ENCODE measurements around the gene PADI4.

Gene PADI4

GRCh38 chr1:17307946-17308345 lies at the start of gene PADI4:
TSS of gene PADI4 (plus strand) at chr1:17308197. CDS start at chr1:17308223, 26 bp downstream.
- DNase-seq, result no peak

GRCh38 chr1:17258758-17259130 lies 49.3 kb upstream of the PADI4 start:
- no peak for DNase-seq

GRCh38 chr1:17259233-17259873 lies 48.6 kb upstream of the PADI4 start:
- no peak for DNase-seq

GRCh38 chr1:17260264-17260663 lies 47.7 kb upstream of the PADI4 start:
- no peak for DNase-seq

- no peak for DNase-seq
These were observed 47.3 kb upstream of the PADI4 start for GRCh38 chr1:17260738-17261137.

GRCh38 chr1:17263936-17264335 lies 44.1 kb upstream of the PADI4 start:
- no peak for DNase-seq

GRCh38 chr1:17264470-17264869 lies 43.5 kb upstream of the PADI4 start:
- DNase-seq, result no peak

GRCh38 chr1:17265162-17265561 lies 42.8 kb upstream of the PADI4 start:
- DNase-seq, result no peak

- DNase-seq, result no peak
These were observed 42.0 kb upstream of the PADI4 start for GRCh38 chr1:17265950-17266349.

- DNase-seq, result no peak
These were observed 36.9 kb upstream of the PADI4 start for GRCh38 chr1:17270891-17271765.

- no peak for DNase-seq
These were observed 35.9 kb upstream of the PADI4 start for GRCh38 chr1:17272066-17272465.

GRCh38 chr1:17272646-17273045 lies 35.4 kb upstream of the PADI4 start:
- no peak for DNase-seq

- no peak for DNase-seq
These were observed 34.9 kb upstream of the PADI4 start for GRCh38 chr1:17273096-17273495.

GRCh38 chr1:17274186-17275170 lies 33.5 kb upstream of the PADI4 start:
- DNase-seq, result peak in 6 of 51 donors; percentile 1 to 24 (median 5)

- peak in 6 of 51 donors; percentile 1 to 9 (median 4) for DNase-seq
These were observed 31.4 kb upstream of the PADI4 start for GRCh38 chr1:17276568-17276967.

- DNase-seq, result no peak
These were observed 30.4 kb upstream of the PADI4 start for GRCh38 chr1:17277511-17278159.

GRCh38 chr1:17278996-17279830 lies 28.8 kb upstream of the PADI4 start:
- no peak for DNase-seq

- DNase-seq, result no peak
These were observed 27.6 kb upstream of the PADI4 start for GRCh38 chr1:17280436-17280835.

GRCh38 chr1:17280894-17281293 lies 27.1 kb upstream of the PADI4 start:
- no peak for DNase-seq

- DNase-seq, result peak in 1 of 51 donors; percentile 6
These were observed 26.2 kb upstream of the PADI4 start for GRCh38 chr1:17281775-17282181.
